ENCODE measurements around the gene PLA2G2D. TPM values are rescaled to one million over a fixed set of nuclear protein-coding genes. Genes with fewer than 3 reads are reported as not detected.

The PLA2G2D gene
- polyA plus RNA-seq, 3 donors: 0.08 TPM; not detected in 1

DNA sequence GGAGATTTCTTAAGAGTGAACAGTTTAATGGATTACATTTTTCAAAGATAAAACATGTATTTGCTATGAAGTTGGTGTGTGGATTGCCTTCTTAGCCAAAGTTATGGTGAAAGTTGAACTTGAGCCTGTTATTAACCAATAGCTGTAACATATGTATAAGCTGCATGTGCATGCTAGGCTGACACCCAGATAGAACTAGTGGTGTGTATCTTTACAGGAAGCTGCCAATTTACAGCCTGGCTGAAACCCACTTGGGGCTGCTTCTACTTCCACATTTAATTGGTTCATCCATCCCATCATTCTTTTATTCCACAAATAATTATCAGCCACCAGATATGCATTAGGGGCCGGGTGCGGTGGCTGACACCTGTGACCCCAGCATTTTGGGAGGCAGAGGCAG, 46.1 kb downstream of the PLA2G2D start:
- intact Hi-C loops (cut with micrococcal nuclease): no loop called here
- no peak overlapping the region for H3K4me2 ChIP-seq (replicated peaks; ENCODE audit: extremely low read depth, low read length, poor library complexity, severe bottlenecking)
- Mint-ChIP-seq H3K27me3 (ENCODE audit: low read depth in 3 of 3) (peaks cover 0 to 13% (median 8%) of the 10 kb centered on the region in 3 donors), H3K9me3 (peaks cover 0 to 3% (median 0%) of the 10 kb centered on the region in 7 donors), H3K36me3 (no peaks in the 10 kb centered on the region), H3K27ac (no peak overlapping the region), H3K4me1 (no peaks in the 10 kb centered on the region), H3K4me3 (no peak overlapping the region)
- no peak overlapping the region for H2AFZ ChIP-seq (ENCODE audit: insufficient read depth, low read depth, low read length, poor library complexity, severe bottlenecking)
- H3K4me3 ChIP-seq (replicated peaks in 1 of 3; ENCODE audit: low read depth in 2 of 3, low read length in 3 of 3): no peak overlapping the region
- no peaks in the 10 kb centered on the region for H3K4me1 ChIP-seq (ENCODE audit: control insufficient read depth in 1 of 2, insufficient read depth in 2 of 2, low read length in 2 of 2)
- TF ChIP-seq, protein P1, sequence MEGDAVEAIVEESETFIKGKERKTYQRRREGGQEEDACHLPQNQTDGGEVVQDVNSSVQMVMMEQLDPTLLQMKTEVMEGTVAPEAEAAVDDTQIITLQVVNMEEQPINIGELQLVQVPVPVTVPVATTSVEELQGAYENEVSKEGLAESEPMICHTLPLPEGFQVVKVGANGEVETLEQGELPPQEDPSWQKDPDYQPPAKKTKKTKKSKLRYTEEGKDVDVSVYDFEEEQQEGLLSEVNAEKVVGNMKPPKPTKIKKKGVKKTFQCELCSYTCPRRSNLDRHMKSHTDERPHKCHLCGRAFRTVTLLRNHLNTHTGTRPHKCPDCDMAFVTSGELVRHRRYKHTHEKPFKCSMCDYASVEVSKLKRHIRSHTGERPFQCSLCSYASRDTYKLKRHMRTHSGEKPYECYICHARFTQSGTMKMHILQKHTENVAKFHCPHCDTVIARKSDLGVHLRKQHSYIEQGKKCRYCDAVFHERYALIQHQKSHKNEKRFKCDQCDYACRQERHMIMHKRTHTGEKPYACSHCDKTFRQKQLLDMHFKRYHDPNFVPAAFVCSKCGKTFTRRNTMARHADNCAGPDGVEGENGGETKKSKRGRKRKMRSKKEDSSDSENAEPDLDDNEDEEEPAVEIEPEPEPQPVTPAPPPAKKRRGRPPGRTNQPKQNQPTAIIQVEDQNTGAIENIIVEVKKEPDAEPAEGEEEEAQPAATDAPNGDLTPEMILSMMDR (IDR thresholded peaks at IDR 0.05): no peak
- no peak overlapping the region for H3K27ac ChIP-seq (ENCODE audit: low read depth in 1 of 2, low read length in 2 of 2)
- no peaks in the 10 kb centered on the region for H3K36me3 ChIP-seq (replicated peaks in 1 of 2; ENCODE audit: control insufficient read depth in 1 of 2, insufficient read depth in 2 of 2, low read length in 2 of 2)
- H3K9ac ChIP-seq (ENCODE audit: insufficient read depth, low read length, poor library complexity, severe bottlenecking): no peak overlapping the region
- no peaks in the 10 kb centered on the region for H4K20me1 ChIP-seq (ENCODE audit: insufficient read depth, low read length)
- no peaks in the 10 kb centered on the region for H3K9me3 ChIP-seq (replicated peaks in 1 of 2; ENCODE audit: control insufficient read depth in 1 of 2, insufficient read depth in 1 of 2, low read length in 2 of 2)
- no peak for DNase-seq
- no peaks in the 10 kb centered on the region for H3K27me3 ChIP-seq (ENCODE audit: control insufficient read depth in 2 of 2, insufficient read depth in 2 of 2, low read length in 2 of 2)
- no peaks in the 10 kb centered on the region for H3K79me2 ChIP-seq (ENCODE audit: insufficient read depth, low read length)
- WGBS (ENCODE audit: insufficient coverage): no CpG with 5 or more reads among the region's 2 CpGs

DNA sequence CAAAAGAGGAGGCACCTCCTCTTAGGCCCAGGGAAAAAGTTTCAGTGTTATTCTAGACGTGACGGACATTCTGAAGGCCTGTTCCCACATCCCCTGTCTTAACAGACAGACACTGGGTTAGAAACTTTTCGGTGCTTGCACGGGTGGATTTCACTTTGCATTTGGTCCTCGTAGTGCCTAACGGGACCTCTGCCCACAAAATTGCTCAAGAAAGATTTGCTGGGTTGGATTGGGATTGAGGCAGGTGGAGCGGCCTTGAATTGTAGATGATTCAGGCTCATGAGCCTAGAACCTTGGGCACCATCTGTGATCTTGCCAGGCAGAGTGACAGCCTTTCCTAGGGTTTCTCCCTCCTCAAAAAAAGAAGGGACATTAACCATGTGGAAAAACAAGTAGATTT, 46.6 kb downstream of the PLA2G2D start:
- no peak overlapping the region for H2AFZ ChIP-seq (ENCODE audit: insufficient read depth, low read depth, low read length, poor library complexity, severe bottlenecking)
- Mint-ChIP-seq H3K36me3 (no peaks in the 10 kb centered on the region), H3K4me3 (no peak overlapping the region), H3K27ac (no peak overlapping the region), H3K4me1 (no peaks in the 10 kb centered on the region), H3K27me3 (ENCODE audit: low read depth in 3 of 3) (peaks cover 0 to 10% (median 4%) of the 10 kb centered on the region in 3 donors), H3K9me3 (peaks cover 0 to 3% (median 0%) of the 10 kb centered on the region in 7 donors)
- no peak overlapping the region for H3K9ac ChIP-seq (ENCODE audit: insufficient read depth, low read length, poor library complexity, severe bottlenecking)
- H3K27me3 ChIP-seq (ENCODE audit: control insufficient read depth in 2 of 2, insufficient read depth in 2 of 2, low read length in 2 of 2): no peaks in the 10 kb centered on the region
- H3K4me2 ChIP-seq (replicated peaks; ENCODE audit: extremely low read depth, low read length, poor library complexity, severe bottlenecking): no peak overlapping the region
- no peaks in the 10 kb centered on the region for H3K4me1 ChIP-seq (ENCODE audit: control insufficient read depth in 1 of 2, insufficient read depth in 2 of 2, low read length in 2 of 2)
- no peak overlapping the region for H3K27ac ChIP-seq (ENCODE audit: low read depth in 1 of 2, low read length in 2 of 2)
- DNase-seq: no peak
- no peaks in the 10 kb centered on the region for H3K36me3 ChIP-seq (replicated peaks in 1 of 2; ENCODE audit: control insufficient read depth in 1 of 2, insufficient read depth in 2 of 2, low read length in 2 of 2)
- no peak overlapping the region for H3K4me3 ChIP-seq (replicated peaks in 1 of 3; ENCODE audit: low read depth in 2 of 3, low read length in 3 of 3)
- intact Hi-C loops (cut with micrococcal nuclease): no loop called here
- TF ChIP-seq, protein P1 (IDR thresholded peaks at IDR 0.05): no peak
- no peaks in the 10 kb centered on the region for H4K20me1 ChIP-seq (ENCODE audit: insufficient read depth, low read length)
- H3K79me2 ChIP-seq (ENCODE audit: insufficient read depth, low read length): no peaks in the 10 kb centered on the region
- 86% methylated on average over 7 of the region's 7 CpGs for whole genome bisulfite sequencing (ENCODE audit: insufficient coverage)
- H3K9me3 ChIP-seq (replicated peaks in 1 of 2; ENCODE audit: control insufficient read depth in 1 of 2, insufficient read depth in 1 of 2, low read length in 2 of 2): no peaks in the 10 kb centered on the region

Measured in CD14-positive monocyte (primary cell).